ENCODE data around the gene TMEM259.

- TF ChIP-seq CTCF (IDR thresholded peaks at IDR 0.05; ENCODE audit: insufficient read depth, low read length) = no peak
- TF ChIP-seq REST (IDR thresholded peaks at IDR 0.05; ENCODE audit: insufficient replicate concordance, low read depth) = no peak
Measured at GRCh38 chr19:990746-991145, 30.2 kb downstream of the TMEM259 start.
